NCI-H146 treated with DMSO at 0.1 percent for 48 hours (cell line): ENCODE measurements around the gene PEPD.

Experiments
- DNase-seq: peaks from one replicate; lab custom pipeline; 2025; ENCODE audit not compliant: unreplicated experiment; lab: John Stamatoyannopoulos, UW

The PEPD gene

DNA sequence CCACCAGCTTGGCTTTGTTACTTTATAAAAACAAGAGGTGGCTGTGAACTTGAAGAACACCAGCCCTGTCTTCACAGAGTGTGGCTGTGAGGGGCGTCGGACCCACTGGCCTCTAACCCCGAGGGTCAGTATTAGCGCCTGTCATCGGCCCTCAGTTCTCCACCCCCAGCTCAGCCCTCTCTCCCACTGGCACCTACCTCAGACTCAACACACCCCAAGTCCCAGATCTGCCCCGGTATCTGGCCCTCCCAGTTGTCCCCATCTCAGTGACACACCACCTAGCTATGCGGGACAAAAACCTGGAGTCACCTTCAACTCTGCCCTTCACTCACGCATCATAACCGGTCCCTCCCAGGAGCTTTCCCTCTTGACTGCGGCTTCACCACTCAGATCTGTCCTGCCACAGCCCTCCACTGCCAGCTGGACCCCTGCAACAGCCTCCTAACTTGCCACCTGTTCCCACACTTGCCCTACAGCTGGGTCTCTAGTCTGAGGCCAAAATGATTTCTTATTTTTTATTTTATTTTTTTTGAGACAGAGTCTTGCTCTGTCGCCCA, 45.4 kb downstream of the PEPD start:
- no peak for DNase-seq

DNA sequence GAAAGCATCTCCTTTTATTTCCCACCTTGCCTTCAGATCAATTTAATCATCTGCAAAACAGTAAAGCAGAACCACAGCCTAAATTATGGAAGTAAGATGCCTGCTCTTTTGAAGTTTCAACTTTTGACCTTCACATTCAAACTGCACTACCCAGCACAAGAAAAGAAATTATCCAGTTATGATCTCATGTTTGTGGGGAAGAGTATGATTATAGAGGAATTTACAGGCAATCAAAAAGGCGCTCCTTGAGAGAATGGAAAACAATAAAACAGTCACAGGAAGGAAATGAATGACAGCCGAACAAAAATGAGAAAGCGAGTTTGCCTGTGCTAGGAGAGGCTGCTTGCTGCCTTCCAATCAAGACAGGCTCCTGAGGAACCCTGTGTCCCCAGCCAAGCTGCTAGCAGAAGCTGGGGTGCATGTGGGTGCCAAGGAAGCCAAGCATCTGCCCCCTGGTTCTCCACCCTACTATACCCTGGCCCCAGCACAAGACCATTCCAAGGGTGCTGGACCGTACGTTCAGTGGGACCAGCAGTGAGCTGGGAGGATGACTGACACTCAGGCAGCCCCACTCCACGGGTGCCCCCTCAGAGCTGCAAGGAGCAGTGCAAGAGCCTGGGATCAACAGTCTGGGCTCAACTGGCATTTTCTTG, 47.8 kb downstream of the PEPD start:
- no peak for DNase-seq

DNA sequence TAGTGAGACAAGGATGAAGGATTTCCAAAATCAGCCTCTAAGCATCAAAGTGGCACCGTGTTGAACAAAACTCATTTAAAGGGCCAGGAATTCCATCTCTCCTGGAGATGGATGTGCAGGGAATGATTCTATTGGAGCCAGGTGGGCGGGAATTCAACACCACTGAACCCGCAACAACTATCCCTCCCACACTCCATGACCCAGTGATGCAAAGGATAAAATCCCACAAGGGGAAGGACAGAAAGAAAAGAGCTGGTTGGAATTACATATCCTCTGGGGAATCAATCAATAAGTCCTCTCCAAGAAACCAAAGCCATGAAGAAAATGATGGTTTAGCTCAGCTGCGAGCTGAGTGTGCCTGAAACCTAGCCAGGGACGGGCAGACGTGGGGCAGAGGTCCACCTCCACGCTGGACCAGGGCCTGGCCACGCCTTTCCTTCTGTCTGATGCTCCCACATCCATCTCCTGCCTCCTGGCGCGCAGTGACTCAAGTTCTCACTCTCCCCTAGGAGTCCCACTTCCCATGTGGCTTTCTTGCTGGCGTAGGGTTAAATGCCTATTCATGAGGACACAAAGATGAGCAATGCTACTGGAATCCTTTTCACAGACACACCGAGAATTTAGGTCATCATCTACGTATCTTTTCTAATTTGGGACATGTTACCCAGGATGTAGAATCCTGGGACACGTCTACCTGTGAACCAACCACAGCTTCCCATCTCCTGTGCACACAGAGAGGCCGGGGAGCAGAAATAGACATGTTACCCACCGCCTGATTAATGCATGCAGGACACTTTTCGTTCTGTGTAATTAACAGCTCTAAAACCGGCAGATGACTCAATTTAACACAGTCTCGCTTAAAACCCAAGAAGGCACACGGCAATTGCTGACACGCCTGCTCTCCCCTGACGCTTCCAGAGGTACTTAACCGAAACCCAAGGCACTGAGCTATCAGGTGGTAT, 48.6 kb downstream of the PEPD start:
- no peak for DNase-seq

- no peak for DNase-seq
Measured at GRCh38 chr19:33472226-33472625, 49.4 kb downstream of the PEPD start.

- DNase-seq = no peak
Measured at GRCh38 chr19:33471111-33471996, 50.2 kb downstream of the PEPD start.

- no peak for DNase-seq
Measured at GRCh38 chr19:33470686-33471085, 50.9 kb downstream of the PEPD start.

DNA sequence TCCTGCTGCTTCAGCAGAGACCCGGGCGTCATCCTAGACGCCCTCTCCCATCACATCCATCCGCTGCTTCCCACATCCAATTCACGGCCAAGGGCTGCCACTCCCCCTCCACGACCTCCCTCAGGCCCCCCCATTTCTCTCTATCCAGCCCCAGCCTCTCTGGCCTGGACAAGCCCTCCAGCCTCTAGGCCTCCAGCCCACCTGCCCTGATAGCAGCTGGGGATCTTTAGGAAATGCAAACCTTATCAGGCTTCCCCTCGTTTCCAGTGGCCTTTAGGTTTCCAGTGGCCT, 51.6 kb downstream of the PEPD start:
- DNase-seq = no peak

DNA sequence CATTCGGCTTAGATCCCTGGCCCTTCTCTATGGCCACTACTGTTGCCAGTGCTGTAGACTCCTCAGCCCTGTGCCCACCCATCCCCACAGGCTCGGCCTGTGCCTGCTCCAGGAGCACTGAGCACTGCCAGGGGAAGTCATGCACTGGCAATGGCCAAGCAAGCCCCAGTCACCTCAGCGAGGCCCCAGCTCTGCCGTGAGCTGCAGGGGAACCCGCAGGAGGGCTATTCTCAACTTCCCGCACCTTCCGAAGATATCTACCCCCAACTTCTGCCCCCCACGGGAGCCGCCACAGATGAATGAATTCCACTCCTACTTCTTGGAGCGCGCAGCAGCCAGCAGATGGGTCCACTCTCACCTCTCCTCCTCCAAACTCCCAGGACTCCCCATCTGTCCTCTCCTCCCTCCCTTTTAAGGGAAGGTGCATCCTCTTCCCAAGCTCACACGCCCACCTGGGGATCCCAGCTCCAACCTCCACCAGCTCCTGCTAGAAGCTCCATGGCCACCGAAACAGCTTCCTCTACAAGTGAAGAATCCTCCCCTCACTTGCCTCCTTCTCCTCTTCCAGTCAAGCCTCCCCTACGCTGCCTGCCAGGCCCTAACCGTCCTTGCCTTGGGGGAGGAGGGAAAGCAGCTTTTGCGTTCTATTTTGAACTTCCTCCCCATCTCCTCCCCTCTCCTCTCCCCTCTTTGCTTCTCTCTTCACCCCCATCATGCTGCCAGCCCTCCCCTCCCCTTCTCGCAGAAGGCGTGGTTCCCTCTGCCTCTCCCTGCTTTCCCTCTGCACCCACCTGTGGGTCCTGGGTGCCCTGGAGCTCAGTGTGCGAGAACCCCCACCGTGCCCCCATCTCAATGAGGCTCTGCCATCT, 52.2 kb downstream of the PEPD start:
- no peak for DNase-seq

DNA sequence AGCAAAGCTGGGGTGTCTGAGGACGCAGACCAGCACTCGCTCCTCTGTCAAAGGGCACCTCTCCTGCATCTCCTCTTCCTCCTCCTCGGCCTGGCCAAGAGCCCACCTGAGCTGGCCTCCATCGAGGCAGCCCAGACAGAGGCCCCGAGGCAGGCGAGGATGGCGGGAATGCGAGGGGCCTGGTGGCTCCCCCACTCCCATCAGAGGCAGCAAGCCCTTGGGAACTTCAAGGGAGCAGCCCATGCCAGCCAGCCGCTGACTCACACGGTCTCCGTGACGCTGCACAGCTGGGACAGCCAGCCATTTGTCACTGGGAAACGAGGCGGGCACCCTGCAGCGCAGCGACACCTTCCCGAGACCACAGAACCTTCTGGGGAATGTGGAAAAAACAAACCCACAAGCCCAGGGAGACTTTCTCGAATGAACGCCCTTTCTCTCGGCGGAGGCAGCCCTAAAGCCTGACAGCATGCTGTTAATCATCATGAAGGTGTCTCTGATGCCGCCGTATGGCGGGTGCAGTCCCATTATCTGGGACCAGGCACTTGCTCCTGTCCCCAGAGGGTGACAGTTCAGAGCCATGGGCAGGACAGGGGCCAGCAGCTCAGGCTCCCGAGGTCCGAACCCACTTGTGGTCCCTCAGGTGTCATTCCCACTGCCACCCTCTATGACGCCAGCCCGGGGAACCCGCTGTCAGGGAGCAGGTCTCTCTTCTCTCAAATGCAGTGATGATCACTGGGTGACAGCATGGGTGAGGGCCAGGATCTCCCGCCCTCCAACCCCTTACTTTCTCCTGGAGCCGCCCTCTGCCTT, 53.0 kb downstream of the PEPD start:
- no peak for DNase-seq

DNA sequence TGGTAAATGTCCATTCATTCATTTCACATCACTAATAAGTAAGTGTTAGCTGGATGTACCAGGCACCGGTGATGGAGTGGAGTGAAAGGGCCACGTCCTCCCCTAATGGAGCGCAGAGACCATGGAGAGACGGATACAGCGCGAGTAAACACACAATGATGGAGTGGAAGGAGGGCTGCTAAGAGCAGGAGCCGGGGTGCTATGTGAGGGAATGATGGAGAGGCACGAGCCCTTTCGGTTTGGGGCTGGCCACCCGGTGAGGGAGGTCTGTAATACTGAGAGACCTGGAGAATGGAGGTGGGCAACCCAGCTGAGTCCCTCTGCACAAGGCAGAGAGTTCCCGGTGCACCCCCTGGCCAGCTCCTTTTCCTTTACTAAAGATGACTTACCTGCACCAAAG, 53.7 kb downstream of the PEPD start:
- no peak for DNase-seq

GRCh38 chr19:33465834-33466233, 55.8 kb downstream of the PEPD start:
- no peak for DNase-seq

DNA sequence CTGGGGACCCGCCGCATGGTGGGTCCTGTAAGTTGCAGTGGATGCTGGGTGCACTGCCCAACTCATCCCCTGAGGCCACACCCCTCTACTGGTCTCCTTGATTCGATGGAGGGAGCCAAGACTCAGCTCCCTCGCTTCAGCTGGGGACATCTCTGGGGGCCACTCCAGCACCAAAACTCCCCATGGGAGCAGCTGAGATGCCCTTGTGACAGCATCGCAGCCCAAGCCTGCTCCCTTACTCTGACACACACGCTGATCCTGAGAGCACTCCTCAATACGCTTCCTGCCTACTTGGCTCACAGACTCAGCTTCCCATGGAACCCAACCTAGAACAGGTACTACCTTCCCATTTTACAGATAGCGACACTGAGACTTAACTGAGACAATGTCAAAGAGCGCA, 56.2 kb downstream of the PEPD start:
- no peak for DNase-seq

DNA sequence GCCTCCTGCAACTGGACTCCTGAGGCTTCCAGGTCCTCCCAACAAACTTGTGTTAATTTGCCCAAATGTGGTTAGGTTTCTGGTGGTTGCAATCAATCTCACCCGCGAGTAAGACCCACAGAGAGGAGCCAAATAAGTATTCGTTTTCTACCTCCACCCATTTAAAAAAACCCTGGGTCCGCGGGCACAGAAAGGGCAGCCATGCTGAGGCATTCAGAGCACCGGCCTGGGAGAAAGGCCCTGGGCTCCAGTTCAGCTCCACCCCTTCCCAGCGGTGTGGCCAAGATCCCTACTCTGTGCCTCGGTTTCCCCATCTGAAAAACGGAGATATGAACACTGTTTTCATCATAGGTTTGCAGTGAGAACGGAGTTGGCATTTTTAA, 56.9 kb downstream of the PEPD start:
- DNase-seq = no peak

DNA sequence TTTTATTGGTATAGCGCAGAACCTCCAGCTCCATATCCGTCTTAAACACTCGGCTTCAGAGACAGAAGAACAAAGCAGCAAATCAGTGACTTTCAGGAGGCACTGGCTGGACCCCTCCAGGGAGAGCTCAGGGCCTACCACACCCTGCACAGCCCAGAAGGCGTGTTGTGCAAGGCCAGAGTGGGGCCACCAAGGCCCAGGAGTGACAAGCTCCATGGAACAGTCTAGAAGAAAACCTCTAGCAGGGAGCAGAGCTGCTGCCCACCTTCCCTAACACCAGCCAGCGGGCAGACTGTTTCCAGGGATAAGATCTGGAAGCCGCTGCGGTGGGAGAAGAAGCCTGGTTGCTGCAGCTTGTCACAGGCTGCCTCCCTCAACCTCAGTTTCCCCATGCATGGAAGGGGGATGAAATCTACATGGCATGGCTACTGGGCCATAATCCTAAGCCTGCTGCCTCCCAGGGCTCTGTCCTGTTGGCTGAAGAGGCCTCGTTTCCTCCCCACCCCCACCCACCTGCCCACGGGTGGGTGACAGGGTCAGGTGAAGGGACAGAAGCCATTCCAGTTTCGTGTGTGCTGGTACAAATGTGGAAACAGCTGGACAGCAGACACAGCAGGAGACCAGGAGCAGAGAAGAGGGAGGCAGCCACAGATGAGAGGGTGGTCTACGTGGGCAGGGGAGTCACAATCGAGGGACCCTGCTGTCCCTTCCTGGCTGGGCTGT, 57.4 kb downstream of the PEPD start:
- DNase-seq = no peak

- no peak for DNase-seq
Measured at GRCh38 chr19:33463199-33463598, 58.4 kb downstream of the PEPD start.

DNA sequence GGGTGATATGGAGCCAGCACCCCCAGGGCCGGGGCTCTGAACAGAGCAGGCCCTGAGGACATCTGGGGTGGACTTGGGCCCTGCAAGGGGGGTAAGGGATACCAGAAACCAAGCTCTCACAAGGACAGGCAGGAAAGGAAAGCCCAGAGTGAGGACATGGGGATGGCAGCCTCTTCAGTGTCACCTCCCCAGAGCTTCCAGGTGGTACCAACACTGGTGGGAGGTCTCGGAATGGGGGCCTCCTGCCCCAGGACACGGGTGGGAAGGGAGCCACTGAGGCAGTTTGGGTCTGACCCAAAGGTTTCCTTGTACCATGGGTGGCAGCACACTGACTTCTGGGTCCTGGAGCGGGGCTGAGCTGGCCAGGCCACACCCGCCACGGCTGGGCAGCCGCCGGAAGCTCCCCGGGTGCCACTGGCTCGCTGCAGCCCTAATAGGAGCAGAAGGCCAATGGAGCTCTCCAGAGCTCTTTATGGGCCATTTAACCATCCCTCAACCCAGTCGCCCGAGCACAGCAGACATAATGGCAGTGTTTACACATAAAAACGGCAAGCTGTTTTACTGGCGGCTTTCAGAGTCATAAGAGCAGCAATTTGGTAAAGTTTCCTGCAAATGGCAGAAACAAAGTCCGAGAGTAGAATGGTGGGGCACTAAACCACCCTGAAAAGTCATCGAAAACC, 59.3 kb downstream of the PEPD start:
- DNase-seq = no peak

GRCh38 chr19:33461256-33462111, 60.1 kb downstream of the PEPD start:
- DNase-seq = no peak
